Hematopoietic multipotent progenitor cell (in vitro differentiated cells): ENCODE results near the gene EIF2B1. TPM values are rescaled to one million over a fixed set of nuclear protein-coding genes. Genes with fewer than 3 reads are reported as not detected.
A peak's percentile ranks its signal among the peaks of the same experiment; 100 is the strongest.

Source experiments
- DNase-seq, 3 donors: peaks; one replicate each; pipeline ENCODE4 v3.0.0-alpha.2; 2011 to 2015; ENCODE audit warnings: low read depth in 2 of 3, low spot score in 2 of 3
- total RNA-seq: library from RNA; depleted of rRNA; stranded (reverse); fragments of >200 nt; gene quantifications from one replicate; pipeline ENCODE4 v1.2.3, GENCODE V29; 2012

EIF2B1 gene
- 30.4 TPM for total RNA-seq

- DNase-seq = peak; percentile 91 to 98 (median 98)
Observed at GRCh38 chr12:123633379-123634141, at the start of gene EIF2B1, which contains the start of gene GTF2H3. Gene EIF2B1 (minus strand): TSS chr12:123633686. CDS start chr12:123633557, 129 bp downstream. Gene GTF2H3 (plus strand): TSS chr12:123633829. CDS start chr12:123633860, 31 bp downstream.

- DNase-seq = no peak
Observed at GRCh38 chr12:123681605-123682004, 48.1 kb upstream of the EIF2B1 start.

GRCh38 chr12:123678981-123679380, 45.5 kb upstream of the EIF2B1 start:
- DNase-seq = no peak

GRCh38 chr12:123676616-123677320, 43.3 kb upstream of the EIF2B1 start:
- DNase-seq = no peak

GRCh38 chr12:123675436-123675835, 42.0 kb upstream of the EIF2B1 start:
- no peak for DNase-seq

- DNase-seq = no peak
Observed at GRCh38 chr12:123671876-123672275, 38.4 kb upstream of the EIF2B1 start.

GRCh38 chr12:123670882-123671728, 37.6 kb upstream of the EIF2B1 start, which contains the start of gene TCTN2:
Gene TCTN2 (plus strand): TSS chr12:123671113. CDS start chr12:123671241, 128 bp downstream.
- peak; percentile 70 to 92 (median 87) for DNase-seq

GRCh38 chr12:123667771-123668170, 34.3 kb upstream of the EIF2B1 start:
- DNase-seq = no peak

GRCh38 chr12:123659996-123660727, 26.7 kb upstream of the EIF2B1 start:
- DNase-seq = no peak

- no peak for DNase-seq
Observed at GRCh38 chr12:123657211-123657610, 23.7 kb upstream of the EIF2B1 start.

- DNase-seq = no peak
Observed at GRCh38 chr12:123656392-123656791, 22.9 kb upstream of the EIF2B1 start.

- DNase-seq = no peak
Observed at GRCh38 chr12:123655420-123655819, 21.9 kb upstream of the EIF2B1 start.

GRCh38 chr12:123654129-123654701, 20.7 kb upstream of the EIF2B1 start:
- DNase-seq = no peak

GRCh38 chr12:123648401-123648800, 14.9 kb upstream of the EIF2B1 start:
- DNase-seq = no peak

- DNase-seq = no peak
Observed at GRCh38 chr12:123645878-123646277, 12.4 kb upstream of the EIF2B1 start.

- DNase-seq = no peak
Observed at GRCh38 chr12:123645380-123645779, 11.9 kb upstream of the EIF2B1 start.

GRCh38 chr12:123643911-123644310, 10.4 kb upstream of the EIF2B1 start:
- no peak for DNase-seq

GRCh38 chr12:123634142-123634561, 666 bp upstream of the EIF2B1 start:
- DNase-seq = no peak

- DNase-seq = no peak
Observed at GRCh38 chr12:123621619-123622530, 11.6 kb downstream of the EIF2B1 start.
